ENCODE data around the gene CACNB4.

Gene CACNB4

DNA sequence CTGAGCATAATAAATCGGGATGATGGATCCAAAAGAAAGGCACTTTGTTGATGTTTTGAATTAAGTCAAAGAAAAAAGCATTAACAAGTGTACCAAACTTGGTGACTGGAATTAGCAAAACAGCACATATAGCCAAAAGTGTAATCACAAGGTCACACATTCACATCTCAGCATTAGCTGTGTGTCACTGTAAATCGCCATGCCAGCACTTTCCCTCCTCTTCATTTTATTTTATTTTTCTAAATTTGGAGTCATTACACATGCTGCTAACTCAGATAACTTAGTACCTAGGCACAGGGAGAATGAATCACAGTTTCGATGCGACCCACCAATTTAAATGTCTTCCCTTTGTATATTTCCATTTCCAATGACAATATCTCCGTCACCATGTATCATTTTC, 111.4 kb downstream of the CACNB4 start:
- Histone ChIP-seq H3K4me3 (ENCODE audit: low read length, poor library complexity, severe bottlenecking) (no peak overlapping the region), H3K36me3 (ENCODE audit: insufficient read depth, low read length) (no peaks in the 10 kb centered on the region), H3K9ac (ENCODE audit: low read depth, low read length, poor library complexity, severe bottlenecking) (no peak overlapping the region), H3K79me2 (ENCODE audit: insufficient read depth, low read length) (no peaks in the 10 kb centered on the region), H3K4me2 (ENCODE audit: low read depth, low read length, poor library complexity, severe bottlenecking) (no peak overlapping the region), H3K27me3 (ENCODE audit: insufficient read depth, low read length, poor library complexity, severe bottlenecking) (no peaks in the 10 kb centered on the region), H2AFZ (ENCODE audit: low read length) (no peak overlapping the region), H3F3A (ENCODE audit: low read depth) (no peaks in the 10 kb centered on the region), H3K4me1 (ENCODE audit: insufficient read depth, low read length, poor library complexity, severe bottlenecking) (no peaks in the 10 kb centered on the region), H3K9me2 (replicated peaks; ENCODE audit: low read depth, low read length) (no peaks in the 10 kb centered on the region), H4K20me1 (ENCODE audit: insufficient read depth, low read length, poor library complexity, severe bottlenecking) (no peaks in the 10 kb centered on the region), H3K9me3 (ENCODE audit: insufficient read depth, low read depth, low read length) (no peaks in the 10 kb centered on the region)
- TF ChIP-seq CTCF (conservative IDR thresholded peaks at IDR 0.05; ENCODE audit: low read length) (no peak), EZH2phosphoT487 (IDR thresholded peaks at IDR 0.05; ENCODE audit: borderline replicate concordance) (no peak)

GRCh38 chr2:151984424-151985083, 114.3 kb downstream of the CACNB4 start:
- Histone ChIP-seq H2AFZ (ENCODE audit: low read length) (no peak overlapping the region), H3K4me2 (ENCODE audit: low read depth, low read length, poor library complexity, severe bottlenecking) (no peak overlapping the region), H3K36me3 (ENCODE audit: insufficient read depth, low read length) (no peaks in the 10 kb centered on the region), H3K79me2 (ENCODE audit: insufficient read depth, low read length) (no peaks in the 10 kb centered on the region), H3K27me3 (ENCODE audit: insufficient read depth, low read length, poor library complexity, severe bottlenecking) (no peaks in the 10 kb centered on the region), H3K4me1 (ENCODE audit: insufficient read depth, low read length, poor library complexity, severe bottlenecking) (no peaks in the 10 kb centered on the region), H3F3A (ENCODE audit: low read depth) (no peaks in the 10 kb centered on the region), H3K9me2 (replicated peaks; ENCODE audit: low read depth, low read length) (no peaks in the 10 kb centered on the region), H4K20me1 (ENCODE audit: insufficient read depth, low read length, poor library complexity, severe bottlenecking) (no peaks in the 10 kb centered on the region), H3K9me3 (ENCODE audit: insufficient read depth, low read depth, low read length) (no peaks in the 10 kb centered on the region), H3K4me3 (ENCODE audit: low read length, poor library complexity, severe bottlenecking) (no peak overlapping the region), H3K9ac (ENCODE audit: low read depth, low read length, poor library complexity, severe bottlenecking) (no peak overlapping the region)
- no peak for TF ChIP-seq CTCF (conservative IDR thresholded peaks at IDR 0.05; ENCODE audit: low read length)
- no peak for TF ChIP-seq EZH2phosphoT487 (IDR thresholded peaks at IDR 0.05; ENCODE audit: borderline replicate concordance)

DNA sequence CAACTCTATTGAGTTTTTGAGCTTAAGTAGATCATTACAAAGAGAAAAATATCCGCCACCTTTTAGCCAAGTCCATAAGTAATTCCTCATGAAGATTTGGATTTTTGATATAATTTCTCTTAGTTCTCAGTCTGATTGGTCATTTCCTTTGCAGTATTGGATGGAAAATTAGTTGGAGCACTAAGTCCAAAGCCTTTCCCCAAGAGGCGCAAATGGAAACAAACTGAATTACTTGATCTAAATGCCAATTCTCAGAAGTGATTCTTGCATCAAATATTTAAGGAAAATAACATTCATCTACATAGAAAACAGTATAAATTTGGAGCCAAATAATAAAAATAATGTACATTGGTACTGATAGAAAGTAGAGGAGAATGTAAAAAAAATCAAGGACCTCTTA, 115.6 kb downstream of the CACNB4 start:
- no peaks in the 10 kb centered on the region for H3F3A ChIP-seq (ENCODE audit: low read depth)
- H3K4me1 ChIP-seq (ENCODE audit: insufficient read depth, low read length, poor library complexity, severe bottlenecking): no peaks in the 10 kb centered on the region
- TF ChIP-seq EZH2phosphoT487 (IDR thresholded peaks at IDR 0.05; ENCODE audit: borderline replicate concordance): no peak
- no peak for TF ChIP-seq CTCF (conservative IDR thresholded peaks at IDR 0.05; ENCODE audit: low read length)
- no peaks in the 10 kb centered on the region for H3K79me2 ChIP-seq (ENCODE audit: insufficient read depth, low read length)
- H3K9me2 ChIP-seq (replicated peaks; ENCODE audit: low read depth, low read length): no peaks in the 10 kb centered on the region
- H3K4me3 ChIP-seq (ENCODE audit: low read length, poor library complexity, severe bottlenecking): no peak overlapping the region
- no peaks in the 10 kb centered on the region for H3K36me3 ChIP-seq (ENCODE audit: insufficient read depth, low read length)
- H3K27me3 ChIP-seq (ENCODE audit: insufficient read depth, low read length, poor library complexity, severe bottlenecking): no peaks in the 10 kb centered on the region
- H4K20me1 ChIP-seq (ENCODE audit: insufficient read depth, low read length, poor library complexity, severe bottlenecking): no peaks in the 10 kb centered on the region
- H3K9me3 ChIP-seq (ENCODE audit: insufficient read depth, low read depth, low read length): no peaks in the 10 kb centered on the region
- no peak overlapping the region for H3K9ac ChIP-seq (ENCODE audit: low read depth, low read length, poor library complexity, severe bottlenecking)
- no peak overlapping the region for H2AFZ ChIP-seq (ENCODE audit: low read length)
- H3K4me2 ChIP-seq (ENCODE audit: low read depth, low read length, poor library complexity, severe bottlenecking): no peak overlapping the region

All from Loucy (cell line).